Measurements from ENCODE around the gene ZSCAN12. TPM values are rescaled to one million over a fixed set of nuclear protein-coding genes. Genes with fewer than 3 reads are reported as not detected.
A peak's percentile ranks its signal among the peaks of the same experiment; 100 is the strongest.

Gene ZSCAN12
- total and polyA plus RNA-seq, 10 of the 15 experiments (the other 5 are each of a cell fraction or from before 2014, with no cell fraction given): 1.2 to 12.2 (median 7.4) TPM

GRCh38 chr6:28383235-28384142 lies 16.1 kb downstream of the ZSCAN12 start (continued):
- TF ChIP-seq HSF1 (IDR thresholded peaks at IDR 0.05; ENCODE audit: low read depth, low read length) (no peak), CREB1 (IDR thresholded peaks at IDR 0.05; ENCODE audit: low read depth) (peak; percentile 88), CHD4 (IDR thresholded peaks at IDR 0.05) (no peak), RELA (IDR thresholded peaks at IDR 0.05; ENCODE audit: borderline replicate concordance, partially characterized antibody) (no peak), IKZF1 (conservative IDR thresholded peaks at IDR 0.05) (peak; percentile 78), CBFB (IDR thresholded peaks at IDR 0.05; ENCODE audit: low read depth) (no peak), POLR2AphosphoS5 (IDR thresholded peaks at IDR 0.05; ENCODE audit: low read length) (peak; percentile 77), SMC3 (IDR thresholded peaks at IDR 0.05; ENCODE audit: borderline replicate concordance, low read length) (no peak), NFIC (IDR thresholded peaks at IDR 0.05; ENCODE audit: low read depth, low read length) (no peak), FOXM1 (IDR thresholded peaks at IDR 0.05; ENCODE audit: low read depth, low read length) (peak; percentile 18; the same call in 1 of the 2 replicates), PAX5 (IDR thresholded peaks at IDR 0.05; ENCODE audit: borderline replicate concordance, low read depth, low read length) (peak; percentile 81), CBX3 (IDR thresholded peaks at IDR 0.05; ENCODE audit: borderline replicate concordance, low read depth) (no peak), ZNF384 (IDR thresholded peaks at IDR 0.05; ENCODE audit: borderline replicate concordance, low read depth, low read length) (no peak), ZNF24 (IDR thresholded peaks at IDR 0.05) (no peak)

Measured in GM12878 (cell line).